ENCODE data around the gene FAM120A.

FAM120A gene

DNA sequence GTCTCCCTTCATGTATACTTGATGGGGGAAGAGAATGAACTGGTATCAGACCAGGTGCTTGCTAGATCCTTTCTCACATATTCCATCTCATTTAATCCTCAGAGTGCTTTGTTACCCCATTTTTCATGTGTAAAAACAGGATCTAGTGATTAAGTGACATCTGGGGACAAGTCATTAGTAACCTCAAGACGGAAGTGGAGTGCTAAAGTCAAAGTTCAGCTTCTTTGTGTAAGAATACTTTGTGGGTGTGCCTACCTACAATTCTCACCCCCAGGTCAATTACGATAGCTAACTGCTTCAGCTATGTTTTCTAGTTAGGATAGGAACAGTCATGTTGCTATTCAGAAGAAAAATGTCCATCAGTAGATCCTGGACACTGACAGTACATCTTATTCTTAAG is 5.0 kb downstream of the FAM120A start:
- TF ChIP-seq CTCF (IDR thresholded peaks at IDR 0.05; ENCODE audit: insufficient read depth, low read depth, low read length, missing control alignments) = no peak
- no peak overlapping the region; the same call in 1 of the 2 replicates for H3K4me3 ChIP-seq (ENCODE audit: low read depth, low read length)
- peak; percentile 51 for DNase-seq (ENCODE audit: low read depth)

DNA sequence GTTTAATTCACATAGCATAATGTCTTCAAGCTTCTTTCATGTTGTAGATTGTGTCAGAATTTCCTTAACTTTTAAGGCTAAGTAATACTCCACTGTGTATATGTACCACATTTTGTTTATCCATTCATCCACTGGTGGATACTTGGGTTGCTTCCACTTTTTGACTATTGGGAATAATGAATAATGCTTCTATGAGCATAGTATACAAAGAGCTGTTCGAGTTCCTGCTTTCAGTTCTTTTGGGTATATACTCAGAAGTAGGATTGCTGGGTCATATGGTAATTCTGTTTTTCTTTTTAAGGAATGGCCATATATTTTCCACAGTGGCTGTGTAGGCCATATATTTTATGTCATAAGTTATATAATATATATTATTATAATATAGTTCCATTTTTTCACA is 5.5 kb downstream of the FAM120A start:
- DNase-seq (ENCODE audit: low read depth) = no peak
- TF ChIP-seq CTCF (IDR thresholded peaks at IDR 0.05; ENCODE audit: insufficient read depth, low read depth, low read length, missing control alignments) = no peak
- no peak overlapping the region; the same call in 1 of the 2 replicates for H3K4me3 ChIP-seq (ENCODE audit: low read depth, low read length)

GRCh38 chr9:93458712-93459111 is 7.2 kb downstream of the FAM120A start:
- DNase-seq (ENCODE audit: low read depth) = no peak
- H3K4me3 ChIP-seq (ENCODE audit: low read depth, low read length) = no peak overlapping the region
- TF ChIP-seq CTCF (IDR thresholded peaks at IDR 0.05; ENCODE audit: insufficient read depth, low read depth, low read length, missing control alignments) = no peak

DNA sequence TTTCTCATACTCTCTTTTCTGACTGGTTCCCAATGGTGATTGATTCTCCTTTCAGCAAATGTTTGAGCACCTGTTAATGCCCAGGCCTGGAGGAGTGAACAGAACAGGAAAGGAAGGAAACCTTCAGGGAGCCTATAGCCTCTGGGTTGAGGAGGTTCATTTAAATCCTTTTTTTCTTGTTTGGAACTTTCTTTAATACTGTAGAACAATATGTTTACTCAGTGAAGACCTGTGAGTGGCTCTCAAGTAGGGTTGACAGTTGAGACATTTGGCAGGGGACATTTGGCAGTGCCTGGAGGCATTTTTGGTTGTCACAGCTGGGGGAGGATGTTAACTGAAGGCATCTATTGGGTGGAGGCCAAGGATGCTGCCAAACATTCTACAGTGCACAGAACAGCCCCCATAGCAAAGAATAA is 8.0 kb downstream of the FAM120A start:
- DNase-seq (ENCODE audit: low read depth) = no peak
- H3K4me3 ChIP-seq (ENCODE audit: low read depth, low read length) = no peak overlapping the region
- no peak for TF ChIP-seq CTCF (IDR thresholded peaks at IDR 0.05; ENCODE audit: insufficient read depth, low read depth, low read length, missing control alignments)

- no peak for DNase-seq (ENCODE audit: low read depth)
- TF ChIP-seq CTCF (IDR thresholded peaks at IDR 0.05; ENCODE audit: insufficient read depth, low read depth, low read length, missing control alignments) = no peak
- no peak overlapping the region for H3K4me3 ChIP-seq (ENCODE audit: low read depth, low read length)
These were observed 9.4 kb downstream of the FAM120A start for GRCh38 chr9:93460689-93461413.

DNA sequence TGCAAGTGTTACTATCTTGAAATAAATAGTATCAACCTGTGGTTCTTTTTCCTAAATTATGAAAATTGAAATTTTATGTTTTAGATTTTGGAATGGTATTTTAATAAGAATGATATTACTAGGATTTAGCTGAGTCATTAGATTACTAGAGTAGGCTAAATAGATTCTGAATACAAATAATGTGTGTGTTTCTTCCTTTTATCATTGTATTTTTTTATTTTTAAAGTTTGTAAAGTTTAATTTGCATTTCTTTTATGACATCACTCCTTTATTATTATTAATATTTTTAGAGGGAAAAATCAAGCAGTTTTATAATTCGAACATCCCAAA is 9.9 kb downstream of the FAM120A start:
- DNase-seq (ENCODE audit: low read depth) = no peak
- no peak overlapping the region for H3K4me3 ChIP-seq (ENCODE audit: low read depth, low read length)
- no peak for TF ChIP-seq CTCF (IDR thresholded peaks at IDR 0.05; ENCODE audit: insufficient read depth, low read depth, low read length, missing control alignments)

DNA sequence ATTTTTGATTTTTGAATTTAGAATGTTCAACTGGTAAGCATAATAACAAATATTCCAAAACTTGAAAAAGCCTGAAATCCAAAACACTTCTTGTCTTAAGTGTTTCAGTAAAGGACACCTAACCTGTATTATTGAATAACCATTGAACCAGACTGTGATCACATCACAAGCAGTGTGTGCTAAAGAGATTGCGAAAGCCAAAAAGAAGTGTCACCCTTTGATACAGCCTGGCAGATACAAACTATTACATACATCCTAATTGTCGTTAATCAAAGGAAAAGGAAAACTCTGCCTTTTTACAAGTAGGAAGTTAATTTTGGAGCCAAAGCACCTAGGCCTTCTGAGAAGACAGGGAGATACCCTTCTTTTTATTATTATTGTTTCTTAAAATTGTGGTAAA is 10.3 kb downstream of the FAM120A start:
- no peak for DNase-seq (ENCODE audit: low read depth)
- TF ChIP-seq CTCF (IDR thresholded peaks at IDR 0.05; ENCODE audit: insufficient read depth, low read depth, low read length, missing control alignments) = no peak
- H3K4me3 ChIP-seq (ENCODE audit: low read depth, low read length) = no peak overlapping the region
